MV-4-11 (cell line): ENCODE results near the gene CABP4.

Experiments
- DNase-seq: peaks from one replicate; lab custom pipeline; 2025; lab: John Stamatoyannopoulos, UW

Gene CABP4

GRCh38 chr11:67496113-67496512 is 41.0 kb downstream of the CABP4 start:
- no peak for DNase-seq

DNA sequence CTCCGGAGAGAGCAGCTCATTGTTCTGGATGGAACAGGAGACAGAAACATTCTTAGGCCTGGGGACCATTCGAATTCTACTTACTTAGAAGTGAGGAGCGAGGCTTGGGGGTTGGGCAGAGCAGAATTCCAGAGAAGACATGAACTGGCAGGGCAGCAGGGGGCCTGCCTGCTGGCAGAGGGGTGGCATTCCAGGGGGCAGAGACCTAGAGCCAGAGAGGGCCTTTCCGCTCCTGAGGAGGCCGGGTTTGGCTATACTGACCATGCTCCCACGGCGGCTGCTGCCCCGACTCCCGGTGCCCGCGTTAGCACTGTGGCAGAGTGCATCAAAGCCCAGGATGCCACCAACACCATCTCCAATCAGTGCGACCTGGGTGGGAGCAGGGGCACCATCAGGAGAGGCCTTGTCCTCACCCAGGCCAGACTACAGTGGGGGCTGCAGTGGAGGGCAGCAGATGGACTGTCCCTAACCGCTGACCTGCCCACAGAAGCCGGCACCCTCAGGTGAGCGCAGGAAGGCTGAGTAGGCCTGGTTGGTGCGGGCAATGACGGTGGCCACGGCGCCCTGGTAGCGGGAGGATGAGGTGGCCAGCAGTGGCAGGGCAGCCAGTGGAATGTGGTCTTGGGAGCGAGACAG is 42.6 kb downstream of the CABP4 start:
- no peak for DNase-seq

- DNase-seq, result no peak
These were observed 43.4 kb downstream of the CABP4 start for GRCh38 chr11:67498544-67498972.

GRCh38 chr11:67499808-67500483 is 44.8 kb downstream of the CABP4 start:
- DNase-seq, result no peak

GRCh38 chr11:67500484-67500821 is 45.3 kb downstream of the CABP4 start:
- DNase-seq, result no peak

- peak; percentile 70 for DNase-seq
These were observed 45.9 kb downstream of the CABP4 start for GRCh38 chr11:67500831-67501715.

DNA sequence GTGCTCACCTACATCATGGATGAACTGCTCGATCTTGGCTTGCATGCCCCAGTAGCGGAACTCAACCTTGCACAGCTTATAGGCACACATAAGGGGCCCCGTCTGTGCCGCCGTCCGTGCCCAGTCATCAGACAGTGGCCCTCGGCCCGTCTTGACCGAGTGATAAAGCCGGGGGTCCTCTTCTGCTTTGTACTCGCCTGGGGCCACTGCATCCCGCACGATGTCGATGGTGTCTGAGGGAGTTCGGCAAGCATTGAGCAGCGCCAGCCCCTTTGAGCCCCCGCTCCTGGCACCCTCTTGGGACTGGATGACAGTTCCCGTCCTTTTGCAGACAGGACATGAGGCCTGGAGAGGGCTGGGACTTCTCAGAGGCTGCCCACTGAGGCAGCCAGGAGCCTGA is 46.7 kb downstream of the CABP4 start:
- no peak for DNase-seq

- DNase-seq, result no peak
These were observed 47.3 kb downstream of the CABP4 start for GRCh38 chr11:67502328-67502979.

DNA sequence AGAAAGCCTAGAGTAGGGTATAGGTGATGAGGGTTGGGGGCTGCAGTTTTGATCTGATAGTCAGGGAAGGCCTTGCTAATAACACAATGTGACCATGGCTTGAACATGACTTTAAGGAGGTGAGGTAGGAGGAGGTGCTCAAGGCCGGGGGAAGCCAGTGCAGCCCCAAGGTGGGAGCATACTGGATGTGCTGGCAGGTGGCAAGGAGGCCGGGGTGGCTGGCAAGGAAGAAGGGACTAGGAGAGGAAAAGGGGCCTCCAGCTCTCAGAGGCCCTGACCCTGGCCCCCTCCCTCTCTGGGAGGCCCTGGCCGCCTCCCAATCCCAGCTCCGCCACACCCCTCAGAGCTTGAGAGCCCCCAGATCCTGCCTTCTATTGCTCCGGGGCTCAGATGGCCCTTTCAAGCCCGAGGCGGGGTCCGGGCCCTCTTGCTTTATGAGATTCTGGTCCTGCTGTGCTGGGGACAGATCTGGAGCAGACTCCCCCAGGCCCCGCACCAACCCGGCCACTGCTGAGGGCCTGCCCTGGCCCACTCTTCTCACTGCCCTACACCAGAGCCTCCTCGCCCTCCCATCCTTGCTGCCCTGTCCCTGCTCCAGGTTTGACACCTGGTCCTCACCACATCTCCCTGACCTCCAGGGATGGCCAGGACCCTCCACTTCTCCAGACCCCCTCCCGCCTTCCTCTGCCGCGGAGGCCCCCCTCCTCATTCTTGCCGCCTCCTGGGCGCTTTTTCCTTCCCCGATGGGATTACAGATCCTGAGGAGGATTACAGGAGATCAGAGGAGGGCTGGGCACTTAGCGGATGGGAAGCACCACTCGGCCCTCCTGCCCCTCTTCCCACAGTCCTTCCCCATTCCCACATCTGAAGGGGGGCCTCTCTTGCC is 48.2 kb downstream of the CABP4 start:
- no peak for DNase-seq

DNA sequence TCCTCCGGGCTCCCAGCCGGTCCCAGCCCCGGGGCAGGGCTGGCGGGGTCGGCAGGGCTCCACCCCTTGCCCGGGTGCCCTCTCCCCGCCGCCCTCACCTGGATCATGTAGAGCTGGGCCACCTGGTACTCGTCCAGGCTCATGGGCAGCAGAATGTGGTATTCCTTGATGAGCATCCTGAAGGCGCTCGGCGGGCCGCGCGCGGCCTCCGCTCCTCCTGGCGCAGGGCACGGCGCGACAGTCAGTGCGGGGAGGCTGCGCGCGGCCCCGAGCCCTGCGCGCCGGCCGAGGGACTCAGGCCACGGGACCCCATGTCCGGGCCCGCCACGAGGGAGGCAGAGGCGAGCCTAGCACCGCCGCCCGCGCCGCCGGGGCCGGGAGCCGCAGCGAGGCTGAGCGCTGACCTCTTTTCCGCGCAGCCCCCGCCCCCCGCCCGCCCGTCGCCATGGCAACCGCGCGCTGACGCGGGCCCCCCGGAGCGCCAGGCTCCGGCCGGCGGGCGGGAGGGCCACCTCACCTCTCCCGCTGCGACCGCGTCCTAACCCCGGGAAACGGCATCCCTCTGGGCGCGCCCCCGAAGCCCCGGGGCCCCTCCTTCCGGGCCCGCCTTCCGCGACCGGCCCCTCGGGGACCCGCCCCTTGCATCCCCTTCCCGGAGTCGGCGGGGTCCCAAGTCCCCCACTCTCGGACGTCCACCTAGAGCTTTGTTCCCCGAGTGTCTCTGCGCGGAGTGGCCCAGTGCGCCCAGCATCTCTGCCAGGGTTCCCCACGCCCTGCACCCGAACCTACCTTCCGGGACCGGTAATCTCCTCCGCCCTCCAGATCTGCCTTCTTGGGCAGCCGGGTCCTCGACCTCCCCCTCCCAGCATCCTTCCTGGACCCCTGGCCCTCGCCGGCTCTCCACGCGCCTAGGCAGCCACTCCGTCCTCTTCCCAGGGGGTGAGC is 49.1 kb downstream of the CABP4 start:
- no peak for DNase-seq

- DNase-seq, result no peak
These were observed 49.9 kb downstream of the CABP4 start, which contains the start of gene PITPNM1 for GRCh38 chr11:67504950-67505581. TSS of gene PITPNM1 (minus strand) at chr11:67505363. CDS start at chr11:67504180, 1,183 bp downstream.

DNA sequence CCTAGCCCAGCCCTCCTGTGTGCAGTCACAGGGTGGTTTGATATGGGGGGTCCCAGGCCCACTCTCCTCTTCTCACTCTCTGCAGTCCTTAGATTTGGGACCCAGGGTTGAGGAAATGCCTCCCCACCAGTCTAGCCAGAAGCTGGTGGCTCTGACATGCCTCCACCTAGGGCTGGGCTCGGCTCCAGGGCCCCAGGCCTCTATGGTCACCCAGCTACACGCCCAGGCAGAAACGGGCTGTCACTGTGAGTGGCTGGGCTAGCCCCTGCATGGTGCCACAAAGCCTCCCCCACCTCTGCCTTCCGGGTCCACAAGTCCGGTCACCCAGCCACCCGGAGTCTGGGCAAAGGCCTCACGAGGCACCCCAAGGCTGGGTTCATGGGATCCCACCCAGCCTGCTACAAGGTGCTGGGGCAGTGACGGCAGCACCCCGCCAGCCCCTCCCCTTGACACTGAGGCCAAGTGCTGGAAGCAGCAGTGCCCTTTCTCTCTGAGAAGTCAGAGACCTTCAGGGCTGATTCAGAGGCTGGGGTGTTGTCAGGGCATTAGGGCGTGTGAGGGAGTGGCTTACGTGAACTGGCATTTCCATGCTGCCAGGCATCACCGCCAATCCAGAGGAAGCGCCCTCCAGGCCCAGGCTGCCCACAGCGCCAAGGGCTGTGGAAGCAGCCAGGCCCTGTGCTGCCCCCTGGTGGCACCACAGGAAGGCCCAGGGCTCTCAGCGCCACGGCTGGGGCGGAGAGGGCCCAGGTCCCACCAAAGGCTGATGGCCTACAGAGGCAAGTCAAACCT is 50.6 kb downstream of the CABP4 start:
- peak; percentile 93 for DNase-seq

- DNase-seq, result no peak
These were observed 51.4 kb downstream of the CABP4 start for GRCh38 chr11:67506426-67507051.

- no peak for DNase-seq
These were observed 52.2 kb downstream of the CABP4 start for GRCh38 chr11:67507242-67507863.

DNA sequence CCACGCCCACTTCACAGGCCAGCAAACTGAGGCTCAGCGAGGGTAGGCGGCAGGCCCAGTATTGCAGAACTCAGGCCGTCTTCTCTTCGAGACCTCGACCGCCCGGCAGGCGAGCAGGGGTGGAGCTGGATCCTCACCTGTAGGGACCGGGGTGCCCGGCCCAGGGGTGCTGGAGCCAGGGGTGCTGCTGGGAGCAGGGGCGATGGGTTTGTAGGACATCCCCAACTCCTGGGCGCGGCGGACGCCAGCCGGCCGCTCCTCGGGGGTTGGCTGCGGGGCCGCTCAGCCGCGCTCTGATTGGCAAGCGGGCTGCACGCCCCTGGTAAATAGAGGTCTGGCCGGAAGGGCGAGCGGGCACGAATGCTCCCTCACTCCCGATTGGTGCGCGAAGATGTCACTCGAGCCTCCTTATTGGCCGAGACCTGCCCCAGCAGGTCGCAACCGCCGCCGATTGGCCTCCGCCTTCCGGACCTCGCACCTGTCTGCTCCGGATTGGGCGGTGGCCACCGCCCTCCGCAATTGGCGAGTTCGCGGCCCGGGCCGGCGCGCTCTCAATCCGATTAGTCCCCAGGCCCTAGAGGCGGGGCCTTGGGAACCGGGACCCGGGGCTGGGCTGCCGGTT is 52.8 kb downstream of the CABP4 start, which contains the start of gene CDK2AP2:
Gene CDK2AP2 (minus strand): TSS at position 299 of the 622 bp plus-strand sequence. CDS start 80 bp downstream, at position 219.
- DNase-seq, result peak; percentile 99

DNA sequence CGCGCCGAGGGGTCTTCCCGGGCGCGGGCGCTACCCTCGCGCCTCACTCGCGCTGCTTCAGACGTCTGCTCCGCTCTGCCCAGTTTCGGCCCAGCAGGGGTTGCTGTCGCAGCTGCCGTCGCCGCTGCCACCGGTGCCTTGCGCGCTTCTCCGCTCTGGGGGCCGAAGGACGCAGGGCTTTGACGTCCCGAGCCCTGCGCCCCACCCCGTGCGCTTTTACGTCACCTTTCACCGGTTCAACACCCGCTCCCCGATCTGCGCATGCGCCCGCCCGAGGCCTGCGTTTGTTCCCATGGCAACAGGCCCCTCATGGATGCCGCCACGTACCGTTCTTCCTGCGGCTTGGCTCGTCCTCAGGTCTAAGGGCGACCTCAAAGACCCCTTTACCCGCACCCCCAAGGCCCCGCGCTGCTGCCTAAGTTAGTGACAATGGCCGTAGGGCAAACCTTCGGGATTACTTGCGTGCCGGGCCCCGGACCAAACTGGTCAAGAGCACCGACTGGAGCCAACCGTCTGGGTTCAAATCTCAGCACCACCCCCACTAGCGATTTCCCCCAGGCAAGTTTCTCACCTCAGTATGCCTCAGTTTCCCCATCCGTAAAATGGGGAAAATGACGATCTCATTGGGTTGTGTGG is 53.5 kb downstream of the CABP4 start:
- peak; percentile 92 for DNase-seq

DNA sequence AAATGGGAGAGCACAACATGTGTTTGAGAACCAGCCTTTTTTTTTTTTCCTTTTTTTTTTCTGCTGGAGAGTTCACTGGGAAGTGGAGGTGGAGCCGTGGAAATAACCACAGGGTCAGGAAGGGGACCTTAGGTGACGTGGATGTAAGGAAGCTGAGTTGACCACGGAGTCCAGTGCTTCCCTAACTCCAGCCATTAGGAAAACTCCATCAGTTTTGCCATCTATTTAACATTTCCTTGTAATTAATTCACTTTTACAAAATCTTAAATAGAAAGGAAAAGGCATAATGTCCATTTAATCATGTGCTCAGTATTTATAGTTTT is 54.8 kb downstream of the CABP4 start:
- DNase-seq, result no peak
